ENCODE results near the gene STIL. TPM values are rescaled to one million over a fixed set of nuclear protein-coding genes. Genes with fewer than 3 reads are reported as not detected.
A peak's percentile ranks its signal among the peaks of the same experiment; 100 is the strongest.

STIL gene
- polyA plus RNA-seq, 2 donors: 1.6 to 2.4 TPM

GRCh38 chr1:47231301-47232186 is 82.4 kb downstream of the STIL start:
- H3K9me3 ChIP-seq (ENCODE audit: control insufficient read depth in 2 of 2, insufficient read depth in 1 of 2, low read depth in 1 of 2, low read length in 1 of 2): peaks cover 0 to 2% of the 10 kb centered on the region in 2 donors
- peak overlapping the region; percentile 35 to 41 for H3K4me3 ChIP-seq (ENCODE audit: low read depth in 1 of 2, low read length in 2 of 2)
- WGBS, 2 donors: 4 to 5% methylated on average over 47 to 62 of the region's 62 CpGs
- H3K27ac ChIP-seq (ENCODE audit: low read depth in 2 of 2, low read length in 1 of 2): peak overlapping the region; percentile 9 to 70
- H3K27me3 ChIP-seq (ENCODE audit: control insufficient read depth in 1 of 2, insufficient read depth in 2 of 2, low read length in 2 of 2): peaks cover 3 to 27% of the 10 kb centered on the region in 2 donors
- peaks cover 0 to 6% of the 10 kb centered on the region in 2 donors for H3K4me1 ChIP-seq (ENCODE audit: control insufficient read depth in 2 of 2, insufficient read depth in 2 of 2, low read length in 1 of 2)
- no peaks in the 10 kb centered on the region for H3K36me3 ChIP-seq (ENCODE audit: control insufficient read depth in 2 of 2, insufficient read depth in 2 of 2, low read length in 1 of 2)

- H3K4me3 ChIP-seq (ENCODE audit: low read depth in 1 of 2, low read length in 2 of 2): peak overlapping the region; percentile 26 to 35
- peaks cover 0 to 2% of the 10 kb centered on the region in 2 donors for H3K9me3 ChIP-seq (ENCODE audit: control insufficient read depth in 2 of 2, insufficient read depth in 1 of 2, low read depth in 1 of 2, low read length in 1 of 2)
- peaks cover 0 to 6% of the 10 kb centered on the region in 2 donors for H3K4me1 ChIP-seq (ENCODE audit: control insufficient read depth in 2 of 2, insufficient read depth in 2 of 2, low read length in 1 of 2)
- 10 to 11% methylated on average over 44 of the region's 44 CpGs for WGBS, 2 donors
- H3K27ac ChIP-seq (ENCODE audit: low read depth in 2 of 2, low read length in 1 of 2): peak overlapping the region; percentile 9 to 39
- H3K36me3 ChIP-seq (ENCODE audit: control insufficient read depth in 2 of 2, insufficient read depth in 2 of 2, low read length in 1 of 2): no peaks in the 10 kb centered on the region
- peaks cover 3 to 29% of the 10 kb centered on the region in 2 donors for H3K27me3 ChIP-seq (ENCODE audit: control insufficient read depth in 1 of 2, insufficient read depth in 2 of 2, low read length in 2 of 2)
Measured at GRCh38 chr1:47230692-47231300, 83.2 kb downstream of the STIL start.

GRCh38 chr1:47229886-47230691 is 83.9 kb downstream of the STIL start:
- Histone ChIP-seq H3K36me3 (ENCODE audit: control insufficient read depth in 2 of 2, insufficient read depth in 2 of 2, low read length in 1 of 2) (no peaks in the 10 kb centered on the region), H3K9me3 (ENCODE audit: control insufficient read depth in 2 of 2, insufficient read depth in 1 of 2, low read depth in 1 of 2, low read length in 1 of 2) (peaks cover 0 to 2% of the 10 kb centered on the region in 2 donors), H3K27ac (ENCODE audit: low read depth in 2 of 2, low read length in 1 of 2) (peak overlapping the region in 1 of 2 donors; percentile 56), H3K4me1 (ENCODE audit: control insufficient read depth in 2 of 2, insufficient read depth in 2 of 2, low read length in 1 of 2) (peaks cover 4 to 9% of the 10 kb centered on the region in 2 donors), H3K27me3 (ENCODE audit: control insufficient read depth in 1 of 2, insufficient read depth in 2 of 2, low read length in 2 of 2) (peaks cover 3 to 34% of the 10 kb centered on the region in 2 donors), H3K4me3 (ENCODE audit: low read depth in 1 of 2, low read length in 2 of 2) (peak overlapping the region in 1 of 2 donors; percentile 8)
- WGBS, 2 donors: 16 to 19% methylated on average over 23 of the region's 23 CpGs

- WGBS, 2 donors: 25 to 28% methylated on average over 35 of the region's 35 CpGs
Measured at GRCh38 chr1:47229031-47229885, 84.7 kb downstream of the STIL start.

GRCh38 chr1:47228644-47229030 is 85.3 kb downstream of the STIL start:
- H3K4me3 ChIP-seq (ENCODE audit: low read depth in 1 of 2, low read length in 2 of 2): no peak overlapping the region
- peaks cover 8 to 13% of the 10 kb centered on the region in 2 donors for H3K4me1 ChIP-seq (ENCODE audit: control insufficient read depth in 2 of 2, insufficient read depth in 2 of 2, low read length in 1 of 2)
- H3K36me3 ChIP-seq (ENCODE audit: control insufficient read depth in 2 of 2, insufficient read depth in 2 of 2, low read length in 1 of 2): no peaks in the 10 kb centered on the region
- peaks cover 2 to 3% of the 10 kb centered on the region in 2 donors for H3K9me3 ChIP-seq (ENCODE audit: control insufficient read depth in 2 of 2, insufficient read depth in 1 of 2, low read depth in 1 of 2, low read length in 1 of 2)
- H3K27me3 ChIP-seq (ENCODE audit: control insufficient read depth in 1 of 2, insufficient read depth in 2 of 2, low read length in 2 of 2): peaks cover 3 to 42% of the 10 kb centered on the region in 2 donors
- H3K27ac ChIP-seq (ENCODE audit: low read depth in 2 of 2, low read length in 1 of 2): peak overlapping the region in 1 of 2 donors; percentile 43
- WGBS, 2 donors: 55 to 58% methylated on average over 12 of the region's 12 CpGs

More at GRCh38 chr1:47229031-47229885, 84.7 kb downstream of the STIL start:
- Histone ChIP-seq H3K4me1 (ENCODE audit: control insufficient read depth in 2 of 2, insufficient read depth in 2 of 2, low read length in 1 of 2) (peaks cover 8 to 13% of the 10 kb centered on the region in 2 donors), H3K36me3 (ENCODE audit: control insufficient read depth in 2 of 2, insufficient read depth in 2 of 2, low read length in 1 of 2) (no peaks in the 10 kb centered on the region), H3K27me3 (ENCODE audit: control insufficient read depth in 1 of 2, insufficient read depth in 2 of 2, low read length in 2 of 2) (peaks cover 3 to 42% of the 10 kb centered on the region in 2 donors), H3K27ac (ENCODE audit: low read depth in 2 of 2, low read length in 1 of 2) (peak overlapping the region; percentile 43 to 56), H3K4me3 (ENCODE audit: low read depth in 1 of 2, low read length in 2 of 2) (no peak overlapping the region), H3K9me3 (ENCODE audit: control insufficient read depth in 2 of 2, insufficient read depth in 1 of 2, low read depth in 1 of 2, low read length in 1 of 2) (peaks cover 2 to 3% of the 10 kb centered on the region in 2 donors)

GRCh38 chr1:47227341-47228232 is 86.4 kb downstream of the STIL start:
- Histone ChIP-seq H3K4me1 (ENCODE audit: control insufficient read depth in 2 of 2, insufficient read depth in 2 of 2, low read length in 1 of 2) (peaks cover 8 to 13% of the 10 kb centered on the region in 2 donors), H3K36me3 (ENCODE audit: control insufficient read depth in 2 of 2, insufficient read depth in 2 of 2, low read length in 1 of 2) (no peaks in the 10 kb centered on the region), H3K4me3 (ENCODE audit: low read depth in 1 of 2, low read length in 2 of 2) (no peak overlapping the region), H3K27ac (ENCODE audit: low read depth in 2 of 2, low read length in 1 of 2) (no peak overlapping the region), H3K9me3 (ENCODE audit: control insufficient read depth in 2 of 2, insufficient read depth in 1 of 2, low read depth in 1 of 2, low read length in 1 of 2) (peaks cover 2 to 3% of the 10 kb centered on the region in 2 donors), H3K27me3 (ENCODE audit: control insufficient read depth in 1 of 2, insufficient read depth in 2 of 2, low read length in 2 of 2) (peaks cover 6 to 51% of the 10 kb centered on the region in 2 donors)
- 66 to 74% methylated on average over 7 of the region's 7 CpGs for WGBS, 2 donors

GRCh38 chr1:47226839-47227215 is 87.1 kb downstream of the STIL start:
- no peak overlapping the region for H3K4me3 ChIP-seq (ENCODE audit: low read depth in 1 of 2, low read length in 2 of 2)
- peaks cover 5 to 47% of the 10 kb centered on the region in 2 donors for H3K27me3 ChIP-seq (ENCODE audit: control insufficient read depth in 1 of 2, insufficient read depth in 2 of 2, low read length in 2 of 2)
- peaks cover 8 to 13% of the 10 kb centered on the region in 2 donors for H3K4me1 ChIP-seq (ENCODE audit: control insufficient read depth in 2 of 2, insufficient read depth in 2 of 2, low read length in 1 of 2)
- 66 to 69% methylated on average over 4 of the region's 4 CpGs for WGBS, 2 donors
- H3K27ac ChIP-seq (ENCODE audit: low read depth in 2 of 2, low read length in 1 of 2): no peak overlapping the region
- H3K9me3 ChIP-seq (ENCODE audit: control insufficient read depth in 2 of 2, insufficient read depth in 1 of 2, low read depth in 1 of 2, low read length in 1 of 2): peaks cover 2 to 3% of the 10 kb centered on the region in 2 donors
- no peaks in the 10 kb centered on the region for H3K36me3 ChIP-seq (ENCODE audit: control insufficient read depth in 2 of 2, insufficient read depth in 2 of 2, low read length in 1 of 2)
